A673 (cell line): ENCODE data around the gene POU2F2. TPM values are rescaled to one million over a fixed set of nuclear protein-coding genes. Genes with fewer than 3 reads are reported as not detected.
"Not testable (repeated sequence)": the region's sequence is repeated elsewhere in the genome, so short reads cannot be mapped to it uniquely, and the experiment has no call there.

Source experiments
- BruUV-seq: library from RNA; stranded (reverse); fragments of 400-500 nt; replicated peaks from 2 replicates; lab custom pipeline; 2021; lab: Mats Ljungman, UMichigan
- CTCF ChIA-PET: fragments of 300-600 bp; sonication (Branson Sonifier 250); formaldehyde crosslinking; loops from one replicate; lab custom pipeline; 2022; ENCODE audit warnings: antibody characterized with exemption; lab: Charles Lee
- POLR2A ChIA-PET: fragments of 300-600 bp; sonication (Branson Sonifier 250); formaldehyde crosslinking; loops from one replicate; lab custom pipeline; 2022; ENCODE audit warnings: antibody characterized with exemption; ENCODE audit not compliant: low non-redundant PET; lab: Charles Lee
- DNase-seq: peaks from one replicate; pipeline ENCODE4 v3.0.0-alpha.2; 2015; ENCODE audit warnings: low spot score
- H3K27ac ChIP-seq: fragments of 200-600 bp; sonication (generic); 2 replicates; pipeline ENCODE4 v1.5.1; 2016; ENCODE audit warnings: mixed run types, low read depth, mild to moderate bottlenecking, mixed read lengths, antibody characterized with exemption, low read length; ENCODE audit not compliant: poor library complexity, severe bottlenecking
- H3K27me3 ChIP-seq: fragments of 200-600 bp; sonication (generic); replicated peaks from 2 replicates; pipeline ENCODE4 v1.6.1; 2017; ENCODE audit warnings: mixed run types, low read depth, mild to moderate bottlenecking, mixed read lengths, antibody characterized with exemption, low read length; ENCODE audit not compliant: insufficient read depth, poor library complexity
- H3K36me3 ChIP-seq: fragments of 200-600 bp; sonication (generic); 2 replicates; pipeline ENCODE4 v1.6.1; 2016; ENCODE audit warnings: mixed run types, mild to moderate bottlenecking, mixed read lengths, antibody characterized with exemption, low read length; ENCODE audit not compliant: insufficient read depth, poor library complexity, severe bottlenecking
- H3K4me1 ChIP-seq: fragments of 200-600 bp; sonication (generic); 2 replicates; pipeline ENCODE4 v1.6.1; 2017; ENCODE audit warnings: mixed run types, mild to moderate bottlenecking, mixed read lengths, antibody characterized with exemption, low read length; ENCODE audit not compliant: insufficient read depth, poor library complexity, severe bottlenecking
- H3K4me3 ChIP-seq: fragments of 200-600 bp; sonication (generic); 2 replicates; pipeline ENCODE4 v1.5.1; 2016; ENCODE audit warnings: low read depth, mixed run types, mild to moderate bottlenecking, mixed read lengths, low read length; ENCODE audit not compliant: poor library complexity, severe bottlenecking
- H3K9me3 ChIP-seq: fragments of 200-600 bp; sonication (generic); 2 replicates; pipeline ENCODE4 v1.6.1; 2016; ENCODE audit warnings: mixed run types, low read depth, mild to moderate bottlenecking, mixed read lengths, antibody characterized with exemption, low read length; ENCODE audit not compliant: poor library complexity, severe bottlenecking
- EZH2 ChIP-seq: fragments of 200-600 bp; sonication (generic); IDR thresholded peaks from 2 replicates; pipeline ENCODE4 v1.6.1; 2017; ENCODE audit warnings: borderline replicate concordance, low read depth, mild to moderate bottlenecking, mixed read lengths, antibody characterized with exemption, low read length; ENCODE audit not compliant: poor library complexity, severe bottlenecking
- intact Hi-C: fragments of 100-400 bp; cut with micrococcal nuclease; formaldehyde crosslinking; loops from one replicate; pipeline ENCODE4 v1.10.0; 2022; ENCODE audit not compliant: unreplicated experiment
- total RNA-seq: library from RNA; stranded (reverse); gene quantifications from 2 replicates; pipeline ENCODE4 v1.2.3, GENCODE V29; 2021
- TF ChIP-seq, protein P1 (sequence below): fragments of 300-800, 200-600 bp; sonication (generic); conservative IDR thresholded peaks from 2 replicates; pipeline ENCODE4 v1.5.1; 2017; ENCODE audit warnings: low read depth, mild to moderate bottlenecking, antibody characterized with exemption, low read length, moderate library complexity, mixed read lengths

POU2F2 gene
- total RNA-seq, 1 experiment from 2014 or later, result 2.5 TPM

DNA sequence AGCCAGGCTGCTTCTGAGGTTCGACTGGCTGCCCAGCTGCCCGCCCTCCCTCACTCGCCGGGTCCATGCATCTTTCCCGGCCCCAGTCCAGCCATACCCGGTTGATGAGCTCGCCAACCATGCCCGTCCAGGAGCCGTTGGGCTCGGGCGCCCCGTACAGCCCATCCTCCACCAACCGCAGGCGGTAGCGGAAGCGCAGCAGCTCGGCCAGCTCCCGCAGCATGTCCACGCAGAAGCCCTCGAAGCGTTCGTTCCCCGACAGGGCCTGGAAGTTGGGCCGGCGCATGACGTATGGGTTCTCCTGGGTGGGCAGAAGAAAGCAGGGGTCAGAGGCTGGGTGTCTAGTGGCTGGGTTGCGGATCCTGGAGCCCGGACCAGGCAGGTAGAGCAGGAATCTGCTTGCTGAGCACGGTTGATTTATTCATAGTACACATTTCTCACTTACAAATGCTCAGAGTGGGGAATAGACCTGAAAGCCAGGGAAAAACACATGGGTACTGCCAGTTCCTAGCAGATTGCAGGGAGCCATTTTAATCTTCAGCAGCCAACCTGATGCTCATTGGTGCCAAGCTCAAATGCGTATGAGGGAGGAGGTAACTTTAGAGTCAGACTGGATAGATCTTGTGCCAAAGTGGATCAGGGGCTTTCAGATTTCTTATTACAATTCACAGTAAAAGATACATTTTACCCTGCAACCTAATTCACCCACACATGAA, 89.6 kb downstream of the POU2F2 start:
- H3K9me3 ChIP-seq, result no peaks in the 10 kb centered on the region
- BruUV-seq, result no TSS peak
- H3K27me3 ChIP-seq, result no peaks in the 10 kb centered on the region
- no peaks in the 10 kb centered on the region for H3K4me1 ChIP-seq
- H3K27ac ChIP-seq, result no peak overlapping the region
- POLR2A ChIA-PET, result no interaction called here
- no peak overlapping the region for H3K4me3 ChIP-seq
- CTCF ChIA-PET, result no interaction called here
- peaks cover 9% of the 10 kb centered on the region for H3K36me3 ChIP-seq
- TF ChIP-seq EZH2, result no peak
- TF ChIP-seq, protein P1, sequence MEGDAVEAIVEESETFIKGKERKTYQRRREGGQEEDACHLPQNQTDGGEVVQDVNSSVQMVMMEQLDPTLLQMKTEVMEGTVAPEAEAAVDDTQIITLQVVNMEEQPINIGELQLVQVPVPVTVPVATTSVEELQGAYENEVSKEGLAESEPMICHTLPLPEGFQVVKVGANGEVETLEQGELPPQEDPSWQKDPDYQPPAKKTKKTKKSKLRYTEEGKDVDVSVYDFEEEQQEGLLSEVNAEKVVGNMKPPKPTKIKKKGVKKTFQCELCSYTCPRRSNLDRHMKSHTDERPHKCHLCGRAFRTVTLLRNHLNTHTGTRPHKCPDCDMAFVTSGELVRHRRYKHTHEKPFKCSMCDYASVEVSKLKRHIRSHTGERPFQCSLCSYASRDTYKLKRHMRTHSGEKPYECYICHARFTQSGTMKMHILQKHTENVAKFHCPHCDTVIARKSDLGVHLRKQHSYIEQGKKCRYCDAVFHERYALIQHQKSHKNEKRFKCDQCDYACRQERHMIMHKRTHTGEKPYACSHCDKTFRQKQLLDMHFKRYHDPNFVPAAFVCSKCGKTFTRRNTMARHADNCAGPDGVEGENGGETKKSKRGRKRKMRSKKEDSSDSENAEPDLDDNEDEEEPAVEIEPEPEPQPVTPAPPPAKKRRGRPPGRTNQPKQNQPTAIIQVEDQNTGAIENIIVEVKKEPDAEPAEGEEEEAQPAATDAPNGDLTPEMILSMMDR, result no peak
- no peak for DNase-seq
- intact Hi-C loops, result no loop called here

DNA sequence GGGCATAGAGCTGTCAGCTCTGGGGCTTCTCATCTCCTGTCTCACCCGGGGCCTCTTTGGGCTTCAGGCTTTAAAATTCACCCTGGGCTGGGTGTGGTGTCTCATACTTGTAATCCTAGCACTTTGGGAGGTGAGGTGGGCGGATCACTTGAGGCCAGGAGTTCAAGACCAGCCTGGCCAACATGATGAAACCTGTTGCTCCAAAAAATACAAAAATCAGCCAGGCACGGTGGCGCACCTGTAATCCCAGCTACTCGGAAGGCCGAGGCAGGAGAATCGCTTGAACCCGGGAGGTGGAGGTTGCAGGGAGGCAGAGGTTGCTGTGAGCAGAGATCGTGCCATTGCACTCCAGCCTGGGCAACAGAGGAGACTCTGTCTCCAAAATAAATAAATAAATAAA, 91.8 kb downstream of the POU2F2 start:
- DNase-seq, POLR2A ChIA-PET, intact Hi-C loops, H3K27me3 ChIP-seq, H3K4me3 ChIP-seq, H3K9me3 ChIP-seq, H3K27ac ChIP-seq, BruUV-seq, CTCF ChIA-PET, H3K4me1 ChIP-seq, H3K36me3 ChIP-seq: not testable (repeated sequence)

DNA sequence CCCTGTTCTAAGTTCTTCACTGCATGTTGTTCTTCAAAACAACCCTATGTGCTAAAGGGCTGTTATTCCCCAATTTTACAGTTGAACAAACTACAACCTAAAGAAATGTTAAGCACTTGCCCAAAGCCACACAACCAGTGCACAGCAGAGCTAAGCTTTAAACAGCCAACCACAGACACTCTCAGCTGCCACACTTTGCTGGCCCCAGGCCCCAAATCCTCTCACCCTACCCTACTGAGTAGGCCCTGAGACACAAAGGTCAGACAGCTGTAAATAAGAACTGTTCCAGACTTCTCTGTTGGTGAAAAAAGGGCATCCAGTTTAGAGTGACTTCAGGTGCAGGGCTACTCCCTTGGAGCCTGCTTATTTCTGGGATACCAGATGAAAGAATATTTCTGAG, 92.2 kb downstream of the POU2F2 start:
- intact Hi-C loops, result no loop called here
- no peak for DNase-seq
- H3K9me3 ChIP-seq, result no peaks in the 10 kb centered on the region
- no peaks in the 10 kb centered on the region for H3K27me3 ChIP-seq
- peaks cover 5% of the 10 kb centered on the region for H3K36me3 ChIP-seq
- no peak overlapping the region for H3K4me3 ChIP-seq
- ChIA-PET POLR2A (no interaction called here), CTCF (no interaction called here)
- no peak overlapping the region for H3K27ac ChIP-seq
- no TSS peak for BruUV-seq
- H3K4me1 ChIP-seq, result no peaks in the 10 kb centered on the region
- TF ChIP-seq, protein P1, result no peak
- TF ChIP-seq EZH2, result no peak

DNA sequence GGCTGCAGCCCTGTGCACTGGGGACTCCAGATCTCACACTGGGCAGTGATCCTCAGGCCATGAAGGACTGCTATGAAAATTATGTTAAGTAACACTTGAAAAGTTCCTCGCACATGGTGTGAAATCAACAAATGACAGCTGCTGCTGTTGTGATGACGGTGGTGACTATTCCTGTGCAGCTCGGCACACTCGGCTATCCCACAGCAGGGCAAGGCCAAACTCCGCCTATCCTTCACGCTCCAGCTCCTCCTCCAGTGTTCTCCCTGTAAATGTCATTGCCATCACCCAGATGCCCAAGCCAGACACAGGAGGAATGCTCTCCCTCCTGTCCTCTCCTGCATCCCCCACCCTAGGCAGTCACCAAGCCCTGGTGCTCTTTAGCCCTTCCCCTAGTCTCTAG, 93.6 kb downstream of the POU2F2 start:
- BruUV-seq, result no TSS peak
- no peaks in the 10 kb centered on the region for H3K4me1 ChIP-seq
- CTCF ChIA-PET, result no interaction called here
- H3K4me3 ChIP-seq, result no peak overlapping the region
- peaks cover 5% of the 10 kb centered on the region for H3K36me3 ChIP-seq
- TF ChIP-seq EZH2, result no peak
- TF ChIP-seq, protein P1, result no peak
- H3K27ac ChIP-seq, result no peak overlapping the region
- no peaks in the 10 kb centered on the region for H3K27me3 ChIP-seq
- no peaks in the 10 kb centered on the region for H3K9me3 ChIP-seq
- DNase-seq, result no peak
- intact Hi-C loops, result no loop called here
- POLR2A ChIA-PET, result no interaction called here
